NCI-H2107 treated with DMSO at 0.1 percent for 48 hours (cell line): Measurements from ENCODE around the gene ZDHHC11.
"Not testable (repeated sequence)": the region's sequence is repeated elsewhere in the genome, so short reads cannot be mapped to it uniquely, and the experiment has no call there.

Source experiments
- DNase-seq: peaks from one replicate; lab custom pipeline; 2025; ENCODE audit not compliant: unreplicated experiment; lab: John Stamatoyannopoulos, UW

The ZDHHC11 gene

GRCh38 chr5:763397-763796 lies 87.4 kb downstream of the ZDHHC11 start:
- DNase-seq: no peak

- DNase-seq: not testable (repeated sequence)
Measured at GRCh38 chr5:762996-763395, 87.8 kb downstream of the ZDHHC11 start.

- no peak for DNase-seq
Measured at GRCh38 chr5:761854-762710, 88.7 kb downstream of the ZDHHC11 start.

- no peak for DNase-seq
Measured at GRCh38 chr5:761059-761771, 89.6 kb downstream of the ZDHHC11 start.

GRCh38 chr5:760363-761058 lies 90.3 kb downstream of the ZDHHC11 start:
- no peak for DNase-seq

- DNase-seq: no peak
Measured at GRCh38 chr5:759781-760362, 90.9 kb downstream of the ZDHHC11 start.

- DNase-seq: no peak
Measured at GRCh38 chr5:759111-759751, 91.6 kb downstream of the ZDHHC11 start.

- DNase-seq: no peak
Measured at GRCh38 chr5:758698-759053, 92.1 kb downstream of the ZDHHC11 start.

GRCh38 chr5:757931-758697 lies 92.7 kb downstream of the ZDHHC11 start:
- DNase-seq: no peak

GRCh38 chr5:757346-757930 lies 93.3 kb downstream of the ZDHHC11 start:
- DNase-seq: no peak

- no peak for DNase-seq
Measured at GRCh38 chr5:756865-757345, 93.9 kb downstream of the ZDHHC11 start.

GRCh38 chr5:756171-756570 lies 94.6 kb downstream of the ZDHHC11 start:
- no peak for DNase-seq

- not testable (repeated sequence) for DNase-seq
Measured at GRCh38 chr5:754143-754632, 96.6 kb downstream of the ZDHHC11 start.

GRCh38 chr5:753567-754142 lies 97.1 kb downstream of the ZDHHC11 start:
- DNase-seq: not testable (repeated sequence)

GRCh38 chr5:752532-753115 lies 98.2 kb downstream of the ZDHHC11 start:
- not testable (repeated sequence) for DNase-seq

- not testable (repeated sequence) for DNase-seq
Measured at GRCh38 chr5:751992-752391, 98.8 kb downstream of the ZDHHC11 start.

GRCh38 chr5:751496-751895 lies 99.3 kb downstream of the ZDHHC11 start:
- DNase-seq: no peak

- not testable (repeated sequence) for DNase-seq
Measured at GRCh38 chr5:750226-750625, 100.6 kb downstream of the ZDHHC11 start.
